ENCODE measurements around the gene SYNM.
"Not testable (repeated sequence)": the region's sequence is repeated elsewhere in the genome, so short reads cannot be mapped to it uniquely, and the experiment has no call there.

The SYNM gene

DNA sequence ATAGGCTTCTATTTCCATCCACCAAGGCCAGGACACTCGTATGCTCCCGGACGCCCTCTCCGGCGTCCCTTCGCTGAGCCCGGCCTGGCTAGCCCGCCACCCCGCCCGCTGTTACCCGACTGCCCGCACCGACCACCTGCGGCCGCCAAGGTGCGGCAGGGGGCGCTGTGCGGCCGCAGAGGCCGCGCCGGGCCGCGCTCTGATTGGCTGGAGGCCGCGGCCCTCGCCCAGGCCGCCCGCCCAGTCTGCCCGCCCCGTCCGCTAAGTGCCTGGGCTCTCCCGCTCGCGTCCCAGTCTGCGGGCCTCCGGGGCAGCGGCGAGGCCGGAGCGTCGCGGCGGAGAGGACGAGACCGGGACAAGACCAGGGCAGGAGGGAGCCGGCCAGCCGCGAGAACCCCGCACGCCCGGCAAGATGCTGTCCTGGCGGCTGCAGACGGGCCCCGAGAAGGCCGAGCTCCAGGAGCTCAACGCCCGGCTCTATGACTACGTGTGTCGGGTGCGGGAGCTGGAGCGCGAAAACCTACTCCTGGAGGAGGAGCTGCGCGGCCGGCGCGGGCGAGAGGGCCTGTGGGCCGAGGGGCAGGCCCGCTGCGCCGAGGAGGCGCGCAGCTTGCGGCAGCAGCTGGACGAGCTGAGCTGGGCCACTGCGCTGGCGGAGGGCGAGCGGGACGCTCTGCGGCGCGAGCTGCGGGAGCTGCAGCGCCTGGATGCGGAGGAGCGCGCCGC is at the start of gene SYNM:
SYNM (plus strand) TSS at position 293 of the 726 bp plus-strand sequence; CDS start at position 413, 120 bp downstream.
- no peak for DNase-seq

- DNase-seq: no peak
Measured at GRCh38 chr15:99055555-99056134, 49.2 kb upstream of the SYNM start.

- no peak for DNase-seq
Measured at GRCh38 chr15:99057020-99057419, 47.9 kb upstream of the SYNM start.

DNA sequence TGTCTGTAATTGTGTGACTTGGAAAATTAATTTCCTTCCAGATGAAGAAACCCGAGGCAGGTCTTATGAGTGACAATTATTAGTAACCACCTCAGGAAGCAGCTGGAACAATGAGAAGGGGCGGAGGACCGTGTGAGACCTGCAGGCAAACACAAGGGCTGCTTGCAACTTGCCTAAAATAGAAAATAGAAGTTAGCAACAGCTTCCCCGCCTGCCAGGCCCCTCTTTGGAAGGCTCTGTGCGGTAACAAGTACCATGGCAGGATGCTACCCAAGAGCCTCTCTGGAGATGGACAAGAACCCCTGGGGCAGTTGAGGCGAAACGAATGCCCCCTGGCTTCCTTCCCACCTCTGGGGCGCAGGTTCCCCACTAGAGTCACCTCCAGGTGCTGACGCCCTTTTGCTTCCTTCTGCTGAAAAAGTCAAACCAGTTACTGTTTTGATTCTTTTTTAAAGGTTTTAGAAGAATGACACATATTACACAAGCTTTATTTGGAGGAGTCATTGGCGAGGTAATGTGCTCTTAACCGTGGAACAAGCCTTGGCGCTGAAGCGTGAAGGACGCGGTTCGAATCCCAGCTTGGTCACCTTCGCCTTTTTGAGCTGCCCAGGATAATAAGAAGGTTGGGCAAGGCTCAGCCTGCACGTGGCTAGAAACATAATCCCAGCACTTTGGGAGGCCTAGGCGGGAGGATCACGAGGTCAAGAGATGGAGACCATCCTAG is 47.0 kb upstream of the SYNM start:
- DNase-seq: no peak

- DNase-seq: no peak
Measured at GRCh38 chr15:99058421-99058870, 46.4 kb upstream of the SYNM start.

- peak; percentile 34 for DNase-seq
Measured at GRCh38 chr15:99059010-99059981, 45.6 kb upstream of the SYNM start.

DNA sequence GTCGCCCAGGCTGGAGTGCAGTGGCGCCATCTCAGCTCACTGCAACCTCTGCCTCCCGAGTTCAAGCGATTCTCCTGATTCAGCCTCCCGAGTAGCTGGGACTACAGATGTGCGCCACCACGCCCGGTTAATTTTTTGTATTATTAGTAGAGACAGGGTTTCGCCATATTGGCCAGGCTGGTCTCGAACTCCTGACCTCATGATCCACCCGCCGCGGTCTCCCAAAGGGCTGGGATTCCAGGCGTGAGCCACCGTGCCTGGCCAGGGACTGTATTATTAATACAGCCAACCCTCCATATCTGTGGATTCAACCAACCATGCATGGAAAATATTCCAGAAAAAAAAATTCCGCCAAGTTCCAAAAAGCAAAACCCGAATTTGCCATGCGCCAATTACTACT is 44.7 kb upstream of the SYNM start:
- DNase-seq: not testable (repeated sequence)

DNA sequence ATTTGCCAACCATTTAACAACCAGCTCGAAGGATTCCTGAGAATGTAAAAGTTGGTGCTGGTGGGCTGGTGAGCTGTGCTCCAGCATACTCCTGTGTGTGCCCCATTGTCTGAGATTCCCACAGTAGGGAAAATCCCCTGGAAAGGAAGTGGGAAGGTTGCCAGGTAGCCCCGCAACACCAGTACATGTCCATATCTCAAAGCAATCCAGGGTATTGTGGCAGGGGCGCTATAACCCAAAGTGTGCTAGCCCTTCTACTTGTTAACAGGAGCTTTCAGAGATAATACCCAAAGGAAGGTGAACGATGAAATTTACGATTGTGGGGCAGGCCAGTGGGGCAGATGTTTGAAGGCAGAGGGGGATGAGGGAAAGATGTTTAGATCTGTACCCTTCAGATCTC is 42.7 kb upstream of the SYNM start:
- no peak for DNase-seq

DNA sequence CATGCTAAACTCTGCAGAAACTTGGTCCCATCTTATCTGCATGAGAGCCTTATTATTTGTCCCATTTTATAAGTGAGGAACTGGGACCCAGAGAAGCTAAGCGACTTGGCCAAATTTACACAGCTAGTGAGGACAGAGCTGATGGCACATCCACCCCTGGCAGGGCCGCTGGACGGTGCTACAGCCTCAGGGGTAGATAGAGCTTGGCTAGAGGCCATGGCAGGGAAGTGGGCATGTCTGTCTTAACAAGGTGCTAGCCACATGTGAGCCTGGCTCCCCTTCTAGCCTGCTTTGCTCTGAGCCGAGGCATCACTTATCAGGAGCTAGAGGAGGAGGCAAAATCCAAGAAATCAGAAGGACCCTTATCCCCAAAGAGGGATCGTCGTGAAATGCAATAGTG is 36.7 kb upstream of the SYNM start:
- DNase-seq: no peak

GRCh38 chr15:99070208-99070607 is 34.7 kb upstream of the SYNM start:
- no peak for DNase-seq

DNA sequence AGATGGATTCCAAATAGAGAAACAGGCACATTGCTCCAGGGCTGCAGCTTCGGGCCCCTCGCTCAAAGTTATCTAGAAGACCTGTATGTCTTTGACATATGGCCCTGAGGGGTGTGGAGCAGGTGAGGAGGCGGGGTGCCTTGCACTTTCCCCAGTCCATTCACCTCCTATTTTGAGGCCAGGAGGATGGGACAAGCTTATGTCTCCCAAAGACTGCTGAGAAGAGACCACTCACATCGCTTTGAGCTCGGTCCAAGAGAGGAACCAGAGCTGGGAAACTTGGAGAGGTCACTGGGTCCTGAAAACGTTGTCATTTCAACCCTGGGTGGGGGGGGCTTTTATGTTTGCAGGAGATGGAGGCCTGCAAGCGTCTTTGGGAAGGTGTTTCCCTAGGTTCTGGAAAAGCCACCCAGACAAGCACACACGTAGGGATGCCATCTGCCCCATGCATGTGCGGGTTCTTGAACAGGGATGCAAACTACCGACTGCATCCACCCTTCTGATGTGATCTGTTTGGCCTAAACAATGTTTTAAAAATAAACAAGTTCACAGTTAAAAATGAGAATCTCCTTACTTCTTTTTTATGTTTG is 33.7 kb upstream of the SYNM start:
- DNase-seq: no peak

- DNase-seq: no peak
Measured at GRCh38 chr15:99073008-99073717, 31.7 kb upstream of the SYNM start.

GRCh38 chr15:99074446-99074845 is 30.4 kb upstream of the SYNM start:
- no peak for DNase-seq

DNA sequence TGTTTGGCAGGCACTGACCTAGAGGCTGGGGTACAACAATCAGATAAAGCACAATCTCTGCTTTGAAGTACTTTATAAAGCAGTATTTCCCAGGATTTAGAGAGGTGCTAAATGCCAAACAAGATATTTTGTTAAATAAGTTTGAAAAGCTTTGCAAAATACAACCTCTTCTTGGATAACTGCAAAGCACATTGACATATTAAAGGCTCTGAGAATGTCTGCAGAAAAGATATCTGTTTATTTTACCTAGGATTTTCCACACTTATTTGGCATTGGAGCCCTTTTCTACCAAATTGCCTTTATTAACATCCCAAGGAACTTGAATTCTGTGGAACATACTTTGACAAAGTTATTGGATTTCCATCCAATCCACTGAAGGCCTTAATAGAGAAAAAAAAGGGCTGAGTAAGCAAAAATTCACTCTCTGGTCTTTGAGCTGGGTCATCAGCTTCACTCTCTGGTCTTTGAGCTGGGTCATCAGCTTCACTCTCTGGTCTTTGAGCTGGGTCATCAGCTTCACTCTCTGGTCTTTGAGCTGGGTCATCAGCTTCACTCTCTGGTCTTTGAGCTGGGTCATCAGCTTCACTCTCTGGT is 29.7 kb upstream of the SYNM start:
- DNase-seq: not testable (repeated sequence)

- no peak for DNase-seq
Measured at GRCh38 chr15:99076109-99076508, 28.8 kb upstream of the SYNM start.

DNA sequence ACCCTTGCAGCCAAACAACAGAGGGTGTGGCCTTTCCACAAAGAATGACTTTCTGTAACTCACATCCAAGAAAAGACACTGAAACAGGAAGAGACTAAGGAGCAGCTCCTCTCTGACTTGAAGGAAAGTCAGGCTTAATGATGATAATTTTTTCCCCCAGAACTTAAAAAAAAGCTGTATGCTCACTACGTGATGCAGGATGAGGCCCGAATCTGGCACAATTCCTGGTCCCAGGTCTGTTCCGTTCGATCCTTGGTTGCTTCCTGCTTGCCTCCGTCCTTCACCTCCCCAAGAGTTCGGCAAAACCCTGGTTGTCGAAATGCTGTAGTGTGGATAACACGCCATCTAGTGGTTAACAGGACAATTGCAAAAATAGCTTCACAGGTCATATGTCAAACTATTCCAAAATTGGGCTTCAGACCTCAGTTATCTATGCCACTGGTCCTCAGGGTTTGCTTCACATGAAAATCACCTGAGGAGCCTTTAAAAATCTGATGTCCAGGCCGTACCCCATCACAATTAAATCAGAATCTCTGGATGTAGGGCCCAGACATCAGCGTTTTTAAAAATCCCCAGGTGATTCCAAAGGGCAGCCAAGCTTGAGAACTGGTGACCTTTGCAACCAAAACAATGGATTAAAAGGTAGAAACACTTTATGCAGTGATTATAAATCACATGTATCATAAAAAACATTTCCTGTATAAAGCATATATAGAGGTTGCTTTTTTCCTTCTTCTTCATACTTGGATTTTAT is 28.1 kb upstream of the SYNM start:
- peak; percentile 10 for DNase-seq

DNA sequence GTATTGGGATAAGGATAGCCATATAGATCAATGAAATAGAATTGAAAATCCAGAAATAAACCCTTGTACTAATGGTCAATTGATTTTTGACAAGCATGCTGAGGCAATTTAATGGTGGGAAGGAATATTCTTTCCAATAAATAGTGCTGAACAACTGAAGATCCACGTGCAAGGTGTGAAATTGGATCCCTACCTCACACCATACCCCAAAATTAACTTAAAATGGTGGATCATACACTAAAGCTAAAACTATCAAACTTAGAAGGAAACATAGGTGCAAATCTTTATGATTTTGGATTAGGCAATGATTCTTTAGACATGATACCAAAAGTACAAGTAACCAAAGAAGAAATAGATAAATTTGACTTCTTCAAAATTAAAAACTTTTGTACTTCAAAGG is 22.1 kb upstream of the SYNM start:
- DNase-seq: no peak

GRCh38 chr15:99084965-99085364 is 19.9 kb upstream of the SYNM start:
- no peak for DNase-seq

DNA sequence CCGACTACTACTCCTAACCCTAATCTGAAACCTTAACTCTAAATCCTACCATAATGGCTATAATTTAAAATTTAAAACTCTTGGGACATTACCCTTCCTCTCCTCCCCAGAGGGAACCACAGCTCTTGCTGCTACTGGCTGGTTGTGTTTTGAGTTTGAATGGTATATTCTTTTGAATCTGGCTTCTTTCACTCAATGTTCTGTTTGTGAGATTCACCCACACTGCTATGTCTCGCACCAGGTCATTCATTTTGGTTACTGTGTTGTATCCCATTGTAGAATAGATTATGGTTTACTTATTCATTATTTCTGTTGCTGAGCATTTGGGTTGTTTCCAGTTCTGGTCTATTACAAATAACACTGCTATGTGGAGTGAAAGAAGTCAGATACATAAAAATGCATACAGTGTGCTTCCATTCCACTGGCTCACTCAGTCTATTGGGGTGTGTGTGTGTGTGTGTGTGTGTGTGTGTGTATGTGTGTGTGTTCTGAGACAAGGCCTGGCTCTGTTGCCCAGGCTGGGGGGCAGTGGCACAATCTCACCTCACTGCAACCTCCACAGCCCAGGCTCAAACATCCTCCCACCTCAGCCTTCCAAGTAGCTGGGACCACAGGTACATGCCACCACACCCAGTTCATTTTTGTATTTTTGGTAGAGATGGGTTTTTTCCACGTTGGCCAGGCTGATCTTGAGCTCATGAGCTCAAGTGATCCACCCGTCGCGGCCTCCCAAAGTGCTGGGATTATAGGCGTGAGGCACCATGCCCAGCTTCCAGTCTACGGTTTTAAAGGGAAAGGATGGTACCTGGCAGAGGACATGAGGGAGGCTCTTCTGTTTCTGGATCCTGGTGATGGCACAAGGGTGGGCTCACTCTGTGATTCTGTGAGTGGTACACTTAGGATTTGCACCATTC is 19.2 kb upstream of the SYNM start:
- no peak for DNase-seq

GRCh38 chr15:99086327-99086667 is 18.6 kb upstream of the SYNM start:
- no peak for DNase-seq

Data from activated CD4-positive, alpha-beta T cell treated with anti-CD3 and anti-CD28 coated beads, Interleukin-2, amount 50 U/mL, for 1 hour (primary cell).